Suppressor macrophage treated with lipopolysaccharide for 1 hour (primary cell): ENCODE data around the gene NTF4.
A peak's percentile ranks its signal among the peaks of the same experiment; 100 is the strongest.

Experiments used
- DNase-seq, 3 donors: peaks; one replicate each; pipeline ENCODE4 v3.0.0-alpha.2; 2020 to 2022

The NTF4 gene

DNA sequence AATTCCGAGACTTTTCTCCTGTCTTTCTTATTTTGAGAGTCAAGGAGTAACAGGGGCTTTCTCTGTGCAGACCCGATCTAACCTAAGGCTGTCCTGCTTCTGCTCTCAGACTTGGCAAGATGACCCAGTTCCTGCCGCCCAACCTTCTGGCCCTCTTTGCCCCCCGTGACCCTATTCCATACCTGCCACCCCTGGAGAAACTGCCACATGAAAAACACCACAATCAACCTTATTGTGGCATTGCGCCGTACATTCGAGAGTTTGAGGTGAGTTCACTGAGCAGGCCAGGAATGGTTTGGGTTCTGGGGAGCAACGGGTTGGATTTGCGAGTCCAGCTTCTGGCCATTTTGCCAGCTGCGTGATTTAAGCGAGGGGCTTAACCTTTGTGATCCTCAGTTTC, 21.7 kb upstream of the NTF4 start:
- DNase-seq: no peak

- DNase-seq: peak in 1 of 3 donors; percentile 35
These were observed 21.2 kb upstream of the NTF4 start for GRCh38 chr19:49085868-49086232.

- peak; percentile 99 to 100 (median 100) for DNase-seq
These were observed 20.6 kb upstream of the NTF4 start, which contains the start of gene SNRNP70 for GRCh38 chr19:49085020-49085867. TSS of gene SNRNP70 (plus strand) at chr19:49085451. CDS start at chr19:49086415, 964 bp downstream.

GRCh38 chr19:49084206-49085019, 19.8 kb upstream of the NTF4 start:
- no peak for DNase-seq

GRCh38 chr19:49081273-49081672, 16.7 kb upstream of the NTF4 start:
- no peak for DNase-seq

DNA sequence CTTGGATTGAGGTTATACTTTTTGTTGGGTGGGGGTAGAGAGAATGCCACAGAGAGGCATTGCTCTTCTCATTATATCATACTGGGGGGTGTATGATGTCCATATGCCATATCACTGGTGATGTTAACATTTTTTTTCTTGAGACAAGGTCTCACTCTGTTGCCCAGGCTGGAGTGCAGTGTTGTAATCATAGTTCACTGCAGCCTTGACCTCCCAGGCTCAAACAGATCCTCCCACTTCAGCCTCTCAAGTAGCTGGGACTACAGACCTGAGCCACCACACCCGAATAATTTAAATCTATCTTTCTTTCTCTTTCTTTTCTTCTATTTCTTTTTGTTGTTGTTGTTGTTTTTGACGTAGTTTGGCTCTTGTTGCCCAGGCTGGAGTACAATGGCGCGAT, 15.8 kb upstream of the NTF4 start:
- DNase-seq: no peak

- DNase-seq: peak; percentile 44 to 61 (median 58)
These were observed 10.3 kb upstream of the NTF4 start for GRCh38 chr19:49074869-49075268.

- DNase-seq: peak; percentile 37 to 53 (median 43)
These were observed 9.1 kb upstream of the NTF4 start for GRCh38 chr19:49073514-49074378.

DNA sequence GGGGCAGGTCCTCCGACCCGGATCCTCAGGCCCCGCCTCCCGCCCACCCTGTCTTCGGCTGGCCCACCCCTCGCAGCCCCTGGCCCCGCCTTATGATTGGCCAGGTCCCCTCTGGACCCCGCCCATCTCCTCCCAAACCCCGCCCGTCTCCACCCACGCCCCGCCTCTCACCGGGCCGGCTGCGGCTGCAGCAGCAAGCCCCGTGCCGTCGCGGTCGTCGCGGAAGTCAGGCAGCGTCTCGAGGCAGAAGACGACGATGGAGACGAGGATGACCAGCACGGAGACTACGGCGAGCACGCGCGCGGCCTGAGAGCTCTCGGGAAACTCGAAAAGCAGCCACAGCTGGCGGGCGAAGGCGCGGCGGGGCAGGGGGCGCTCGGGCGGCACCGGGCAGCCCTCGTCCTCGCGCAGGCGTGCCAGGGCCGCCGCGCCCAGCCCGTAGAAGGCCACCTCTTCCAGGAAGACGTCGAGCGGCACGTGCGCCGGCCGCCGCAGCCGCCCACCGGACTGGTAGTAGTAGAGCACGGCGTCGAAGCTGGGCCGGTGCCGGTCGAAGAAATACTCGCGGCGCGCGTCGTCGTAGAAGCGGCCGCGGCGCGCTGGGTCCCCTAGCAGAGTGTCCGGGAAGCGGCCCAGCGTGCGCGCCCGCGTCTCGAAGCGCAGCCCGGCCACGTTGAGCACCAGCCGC, 7.4 kb upstream of the NTF4 start:
- DNase-seq: peak in 1 of 3 donors; percentile 41

DNA sequence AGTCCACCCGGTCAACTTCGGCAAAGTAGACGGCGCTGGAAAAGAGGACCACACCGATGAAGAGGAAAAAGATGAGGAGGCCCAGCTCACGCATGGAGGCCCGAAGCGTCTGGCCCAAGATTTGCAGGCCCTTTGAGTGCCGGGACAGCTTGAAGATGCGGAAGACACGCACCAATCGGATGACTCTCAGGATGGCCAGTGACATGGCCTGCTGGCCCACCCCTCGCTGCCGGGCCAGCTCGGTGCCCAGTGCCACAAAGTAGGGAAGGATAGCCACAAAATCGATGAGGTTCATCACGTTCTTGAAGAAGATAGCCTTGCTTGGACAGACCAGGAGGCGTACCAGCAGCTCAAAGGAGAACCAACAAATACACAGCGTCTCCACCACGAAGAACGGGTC, 5.8 kb upstream of the NTF4 start:
- no peak for DNase-seq

DNA sequence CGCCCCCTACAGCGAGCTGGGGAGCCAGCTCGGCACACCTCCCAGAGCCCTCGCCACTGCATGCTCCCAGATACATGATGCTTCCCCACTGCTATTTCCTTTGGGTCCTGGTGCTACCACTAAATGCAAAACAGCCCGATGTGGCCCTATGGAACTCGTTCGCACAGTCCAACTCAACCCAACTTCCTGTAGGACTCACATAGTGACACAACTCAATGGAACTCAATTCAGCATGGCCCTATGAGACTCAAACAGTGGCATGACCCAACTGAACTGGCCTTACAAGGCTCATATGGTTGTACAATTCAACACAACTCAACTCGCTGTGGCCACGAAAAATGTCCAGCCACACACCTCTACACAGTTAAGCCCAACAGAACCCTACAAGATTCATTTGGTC, 4.4 kb upstream of the NTF4 start:
- DNase-seq: no peak

DNA sequence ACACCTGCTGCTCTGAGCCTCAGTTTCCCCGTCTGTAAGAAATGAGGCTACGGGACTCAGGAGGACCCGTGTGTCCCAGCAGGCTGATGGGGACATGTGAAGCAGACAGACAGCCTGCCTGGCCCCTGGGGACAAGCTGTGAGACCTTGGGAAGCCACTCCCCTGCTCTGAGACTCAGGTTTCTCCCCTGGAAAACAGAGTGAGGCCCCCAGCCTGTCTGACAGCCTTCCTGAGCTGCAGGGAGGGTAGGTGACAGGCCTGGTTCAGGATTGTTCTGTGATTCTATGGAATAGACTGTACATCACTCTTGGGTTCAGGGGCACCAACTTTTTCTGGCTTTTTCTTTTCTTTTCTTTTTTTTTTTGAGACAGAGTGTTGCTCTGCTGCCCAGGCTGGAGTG, 2.9 kb upstream of the NTF4 start:
- no peak for DNase-seq

GRCh38 chr19:49065905-49066512, 1.4 kb upstream of the NTF4 start:
- DNase-seq: no peak

DNA sequence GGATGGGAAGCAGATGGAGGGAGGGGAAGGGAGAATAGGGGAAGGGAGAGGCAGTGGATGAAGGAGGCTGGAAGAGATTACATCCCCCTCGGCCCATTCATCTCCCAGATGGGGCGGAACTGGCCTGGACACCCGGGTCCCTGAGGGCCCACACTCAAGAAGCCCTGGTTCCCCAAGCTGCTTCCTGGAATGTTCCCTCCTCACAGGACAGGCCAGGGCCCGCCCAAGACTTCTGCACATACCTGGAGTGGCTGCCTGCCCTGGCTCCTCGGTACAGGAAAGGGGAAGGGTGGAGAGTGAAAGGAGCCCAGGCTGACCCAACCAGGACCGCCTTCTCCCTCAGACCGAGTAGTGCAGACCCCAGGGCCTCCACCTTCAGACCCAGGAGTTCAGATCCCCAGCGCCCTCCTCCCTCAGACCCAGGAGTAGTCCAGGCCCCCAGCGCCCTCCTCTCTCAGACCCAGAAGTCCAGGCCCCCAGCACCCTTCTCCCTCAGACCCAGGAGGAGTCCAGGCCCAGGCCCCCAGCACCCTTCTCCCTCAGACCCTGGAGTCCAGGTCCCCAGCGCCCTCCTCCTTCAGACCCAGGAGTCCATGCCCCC, 489 bp downstream of the NTF4 start:
- no peak for DNase-seq

GRCh38 chr19:49061445-49061844, 3.2 kb downstream of the NTF4 start:
- no peak for DNase-seq

- no peak for DNase-seq
These were observed 3.6 kb downstream of the NTF4 start for GRCh38 chr19:49061000-49061399.

DNA sequence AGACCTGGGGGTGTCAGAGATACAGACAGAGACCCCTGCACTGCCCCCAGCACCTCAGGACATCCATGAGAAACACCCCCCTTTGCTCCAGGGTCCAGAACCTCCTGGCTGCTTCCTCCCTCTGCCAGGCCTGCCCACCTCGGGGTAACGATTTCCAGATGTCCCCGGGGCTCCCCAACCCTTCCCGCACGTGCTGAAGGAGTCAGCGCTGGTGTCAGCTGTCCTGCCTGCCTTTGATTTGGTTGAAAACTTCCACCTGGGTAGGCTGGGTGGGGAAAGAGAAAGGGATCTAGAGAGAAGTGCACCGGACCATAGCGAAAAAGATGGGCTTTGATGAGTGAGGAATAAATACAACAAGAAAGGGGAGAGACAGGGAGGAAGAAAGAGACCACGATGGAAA, 5.6 kb downstream of the NTF4 start:
- no peak for DNase-seq

DNA sequence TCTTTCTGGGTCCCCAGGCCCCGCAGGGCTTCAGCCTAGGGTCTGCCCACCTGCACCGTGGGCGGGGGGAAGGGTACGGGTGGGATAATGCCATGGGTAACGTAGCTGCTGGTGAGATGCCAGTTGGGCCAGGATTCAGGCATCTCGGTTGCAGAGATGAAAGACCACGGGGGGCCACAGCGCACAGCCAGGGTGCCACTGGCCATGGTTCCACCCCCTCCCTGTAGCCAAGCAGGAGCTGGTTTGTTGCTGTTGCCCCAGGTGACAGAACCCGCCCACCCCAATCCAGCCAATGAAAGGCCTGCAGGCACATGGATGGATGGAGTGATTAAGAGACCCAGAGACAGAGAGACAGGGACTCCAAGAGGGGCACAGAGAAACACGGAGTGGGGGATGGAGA, 6.1 kb downstream of the NTF4 start:
- DNase-seq: no peak

GRCh38 chr19:49057636-49058234, 6.9 kb downstream of the NTF4 start, which contains the start of gene CGB7:
TSS of gene CGB7 (minus strand) at chr19:49057749. CDS start at chr19:49055375, 2,374 bp downstream.
- DNase-seq: peak; percentile 60 to 79 (median 71)

DNA sequence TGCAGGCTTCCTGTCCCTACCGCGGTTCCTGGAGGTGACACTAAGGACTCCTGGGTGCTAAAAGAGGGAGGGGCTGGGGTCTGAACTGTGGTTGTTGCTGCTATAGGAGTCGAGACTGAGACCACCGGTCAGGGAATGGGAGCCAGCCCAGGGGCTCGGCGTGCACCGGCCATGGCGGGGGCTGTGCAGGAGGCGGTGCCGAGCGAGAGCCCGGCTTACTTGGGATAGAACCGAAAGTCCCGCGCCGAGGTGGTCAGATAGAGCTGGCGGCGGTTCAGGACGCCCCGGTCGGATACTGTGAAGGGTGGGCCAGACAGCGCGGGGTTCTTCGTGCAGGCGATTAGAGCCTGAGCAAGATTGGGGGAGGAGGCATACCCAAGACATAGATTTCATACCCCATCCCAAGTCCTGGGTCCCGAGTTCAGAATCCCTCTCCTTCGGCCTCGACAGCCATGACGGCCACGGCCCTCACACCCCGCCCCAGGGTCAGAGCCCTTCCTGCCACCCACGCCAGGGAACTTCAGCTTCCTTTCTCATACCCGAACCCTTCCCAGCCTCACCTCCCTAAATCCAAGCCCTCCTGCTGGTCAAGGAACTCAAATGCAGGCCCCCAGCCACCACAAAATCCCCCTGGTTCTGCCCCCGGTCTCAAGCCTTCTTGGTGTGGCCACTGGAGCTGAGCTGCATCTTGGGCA, 7.6 kb downstream of the NTF4 start:
- DNase-seq: peak in 1 of 3 donors; percentile 22
